Calu3 (cell line): Measurements from ENCODE around the gene TMEM184A. TPM values are rescaled to one million over a fixed set of nuclear protein-coding genes. Genes with fewer than 3 reads are reported as not detected.
A peak's percentile ranks its signal among the peaks of the same experiment; 100 is the strongest.

Experiments used
- BruUV-seq: library from RNA; stranded (reverse); fragments of 400-500 nt; replicated peaks from 2 replicates; lab custom pipeline; 2021; lab: Mats Ljungman, UMichigan
- CTCF ChIA-PET: fragments of 300-600 bp; sonication (Branson Sonifier 250); formaldehyde crosslinking; loops from one replicate; lab custom pipeline; 2022; ENCODE audit warnings: antibody characterized with exemption; lab: Charles Lee
- DNase-seq: peaks from one replicate; pipeline ENCODE4 v3.0.0; 2022
- H3K27ac Mint-ChIP-seq: one replicate; pipeline ENCODE4 v1.8.0; 2022; ENCODE audit warnings: mixed read lengths; ENCODE audit not compliant: unreplicated experiment
- H3K27me3 Mint-ChIP-seq: one replicate; pipeline ENCODE4 v1.8.0; 2022; ENCODE audit warnings: mixed read lengths; ENCODE audit not compliant: unreplicated experiment
- H3K36me3 Mint-ChIP-seq: one replicate; pipeline ENCODE4 v1.8.0; 2022; ENCODE audit warnings: mild to moderate bottlenecking, moderate library complexity, mixed read lengths; ENCODE audit not compliant: insufficient read depth, unreplicated experiment
- H3K4me1 Mint-ChIP-seq: one replicate; pipeline ENCODE4 v1.8.0; 2022; ENCODE audit warnings: mild to moderate bottlenecking, low read depth, mixed read lengths; ENCODE audit not compliant: unreplicated experiment
- H3K4me3 Mint-ChIP-seq: one replicate; pipeline ENCODE4 v1.8.0; 2022; ENCODE audit warnings: mild to moderate bottlenecking, low read depth, moderate library complexity, mixed read lengths; ENCODE audit not compliant: unreplicated experiment
- H3K9me3 Mint-ChIP-seq: one replicate; pipeline ENCODE4 v1.8.0; 2022; ENCODE audit warnings: low read depth, mixed read lengths; ENCODE audit not compliant: unreplicated experiment
- intact Hi-C: fragments of 100-400 bp; cut with micrococcal nuclease; formaldehyde crosslinking; loops from one replicate; pipeline ENCODE4 v1.10.0; 2022; ENCODE audit not compliant: unreplicated experiment
- total RNA-seq: library from RNA; stranded (reverse); gene quantifications from 2 replicates; pipeline ENCODE4 v1.2.3, GENCODE V29; 2022
- TF ChIP-seq, protein P1 (sequence below): fragments of 200-600 bp; IDR thresholded peaks from one replicate; pipeline ENCODE4 v1.8.0; 2022; ENCODE audit warnings: antibody characterized with exemption; ENCODE audit not compliant: unreplicated experiment

Gene TMEM184A
- total RNA-seq, 1 experiment from 2014 or later = 61.9 TPM

DNA sequence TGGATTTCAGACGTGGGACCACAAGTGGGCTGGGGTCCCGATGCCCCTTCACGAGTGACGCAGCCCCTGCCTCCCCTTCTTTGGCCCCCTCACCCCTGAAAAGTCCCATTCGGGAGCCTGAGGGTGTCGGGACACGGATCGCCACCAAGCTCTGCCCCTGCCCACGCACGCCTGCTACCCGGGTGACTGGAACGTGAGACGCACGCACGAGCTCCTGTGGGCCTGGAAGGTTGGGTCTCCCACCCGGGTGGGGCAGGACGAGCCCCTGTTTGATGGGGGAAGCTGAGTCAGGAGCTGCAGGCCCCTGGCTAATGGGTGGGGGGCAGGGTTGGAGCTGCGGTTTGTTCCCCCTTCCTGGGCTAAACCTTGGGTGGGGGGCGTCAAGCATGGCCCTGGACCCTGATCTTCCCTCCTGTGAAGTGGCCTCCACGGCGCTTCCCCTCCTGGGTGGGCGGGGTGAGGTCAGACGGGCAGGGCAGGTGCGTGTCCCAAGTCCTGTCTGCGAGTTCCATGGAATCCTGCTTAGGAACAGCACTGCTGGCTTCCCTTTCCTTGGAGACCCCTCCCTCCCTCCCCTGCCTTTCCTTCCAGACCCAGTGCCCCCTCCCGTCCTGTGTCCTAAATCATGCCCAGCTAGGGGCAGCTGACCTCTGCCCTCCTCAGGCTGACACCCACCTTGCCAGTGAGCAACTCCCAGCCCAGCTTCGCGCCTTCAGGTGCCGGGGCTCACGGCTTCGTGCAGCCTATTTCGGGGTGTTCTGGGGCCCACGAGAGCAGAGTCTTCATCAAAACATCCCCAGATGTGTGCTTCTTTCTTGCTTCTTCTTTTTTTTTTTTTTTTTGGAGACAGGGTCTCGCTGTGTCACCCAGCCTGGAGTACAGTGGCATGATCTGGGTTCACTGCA is 5.3 kb upstream of the TMEM184A start:
- intact Hi-C loops = no loop called here
- CTCF ChIA-PET = interaction anchor here (0.6 to 0.7 kb wide), 3 partner anchors 160 to 995 kb away, joined by 3 to 5 read pairs (median 5); no protein-coding TSS in a partner anchor

DNA sequence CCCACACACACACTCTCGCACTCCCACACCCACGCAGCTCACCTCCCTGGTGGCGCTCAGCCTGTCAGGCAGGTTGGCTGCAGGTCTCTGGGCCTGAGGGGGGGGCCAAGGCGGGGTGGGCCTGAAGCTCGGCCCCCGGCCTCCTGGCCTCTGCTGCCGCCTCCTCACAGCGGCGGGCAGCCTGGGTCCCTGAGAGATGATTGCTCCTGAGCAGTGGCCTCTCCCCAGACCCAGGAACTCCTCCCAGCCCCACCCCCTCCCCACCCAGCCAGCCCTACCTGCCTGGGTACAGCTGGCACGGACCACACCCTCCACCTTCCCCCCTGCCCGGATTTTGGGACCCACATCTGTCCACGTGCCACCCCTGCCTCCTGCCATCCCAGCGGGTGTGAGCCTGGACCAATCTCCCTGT is 4.6 kb upstream of the TMEM184A start:
- no peak overlapping the region for H3K4me3 Mint-ChIP-seq
- TF ChIP-seq, protein P1, sequence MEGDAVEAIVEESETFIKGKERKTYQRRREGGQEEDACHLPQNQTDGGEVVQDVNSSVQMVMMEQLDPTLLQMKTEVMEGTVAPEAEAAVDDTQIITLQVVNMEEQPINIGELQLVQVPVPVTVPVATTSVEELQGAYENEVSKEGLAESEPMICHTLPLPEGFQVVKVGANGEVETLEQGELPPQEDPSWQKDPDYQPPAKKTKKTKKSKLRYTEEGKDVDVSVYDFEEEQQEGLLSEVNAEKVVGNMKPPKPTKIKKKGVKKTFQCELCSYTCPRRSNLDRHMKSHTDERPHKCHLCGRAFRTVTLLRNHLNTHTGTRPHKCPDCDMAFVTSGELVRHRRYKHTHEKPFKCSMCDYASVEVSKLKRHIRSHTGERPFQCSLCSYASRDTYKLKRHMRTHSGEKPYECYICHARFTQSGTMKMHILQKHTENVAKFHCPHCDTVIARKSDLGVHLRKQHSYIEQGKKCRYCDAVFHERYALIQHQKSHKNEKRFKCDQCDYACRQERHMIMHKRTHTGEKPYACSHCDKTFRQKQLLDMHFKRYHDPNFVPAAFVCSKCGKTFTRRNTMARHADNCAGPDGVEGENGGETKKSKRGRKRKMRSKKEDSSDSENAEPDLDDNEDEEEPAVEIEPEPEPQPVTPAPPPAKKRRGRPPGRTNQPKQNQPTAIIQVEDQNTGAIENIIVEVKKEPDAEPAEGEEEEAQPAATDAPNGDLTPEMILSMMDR = no peak
- peak overlapping the region; percentile 61 for H3K27ac Mint-ChIP-seq
- BruUV-seq = no TSS peak
- H3K36me3 Mint-ChIP-seq = peaks cover 58% of the 10 kb centered on the region
- no peaks in the 10 kb centered on the region for H3K9me3 Mint-ChIP-seq
- H3K4me1 Mint-ChIP-seq = peaks cover 58% of the 10 kb centered on the region
- no peak for DNase-seq
- CTCF ChIA-PET = interaction anchor here (0.6 to 0.7 kb wide), 3 partner anchors 160 to 995 kb away, joined by 3 to 5 read pairs (median 3); no protein-coding TSS in a partner anchor
- H3K27me3 Mint-ChIP-seq = no peaks in the 10 kb centered on the region
- intact Hi-C loops = no loop called here

More for the DNA sequence above, 5.3 kb upstream of the TMEM184A start:
- no peaks in the 10 kb centered on the region for H3K27me3 Mint-ChIP-seq
- H3K36me3 Mint-ChIP-seq = peaks cover 57% of the 10 kb centered on the region
- H3K4me1 Mint-ChIP-seq = peaks cover 58% of the 10 kb centered on the region
- no peak for DNase-seq
- H3K4me3 Mint-ChIP-seq = no peak overlapping the region
- H3K9me3 Mint-ChIP-seq = no peaks in the 10 kb centered on the region
- TF ChIP-seq, protein P1 = no peak
- no TSS peak for BruUV-seq
- H3K27ac Mint-ChIP-seq = peak overlapping the region; percentile 61

DNA sequence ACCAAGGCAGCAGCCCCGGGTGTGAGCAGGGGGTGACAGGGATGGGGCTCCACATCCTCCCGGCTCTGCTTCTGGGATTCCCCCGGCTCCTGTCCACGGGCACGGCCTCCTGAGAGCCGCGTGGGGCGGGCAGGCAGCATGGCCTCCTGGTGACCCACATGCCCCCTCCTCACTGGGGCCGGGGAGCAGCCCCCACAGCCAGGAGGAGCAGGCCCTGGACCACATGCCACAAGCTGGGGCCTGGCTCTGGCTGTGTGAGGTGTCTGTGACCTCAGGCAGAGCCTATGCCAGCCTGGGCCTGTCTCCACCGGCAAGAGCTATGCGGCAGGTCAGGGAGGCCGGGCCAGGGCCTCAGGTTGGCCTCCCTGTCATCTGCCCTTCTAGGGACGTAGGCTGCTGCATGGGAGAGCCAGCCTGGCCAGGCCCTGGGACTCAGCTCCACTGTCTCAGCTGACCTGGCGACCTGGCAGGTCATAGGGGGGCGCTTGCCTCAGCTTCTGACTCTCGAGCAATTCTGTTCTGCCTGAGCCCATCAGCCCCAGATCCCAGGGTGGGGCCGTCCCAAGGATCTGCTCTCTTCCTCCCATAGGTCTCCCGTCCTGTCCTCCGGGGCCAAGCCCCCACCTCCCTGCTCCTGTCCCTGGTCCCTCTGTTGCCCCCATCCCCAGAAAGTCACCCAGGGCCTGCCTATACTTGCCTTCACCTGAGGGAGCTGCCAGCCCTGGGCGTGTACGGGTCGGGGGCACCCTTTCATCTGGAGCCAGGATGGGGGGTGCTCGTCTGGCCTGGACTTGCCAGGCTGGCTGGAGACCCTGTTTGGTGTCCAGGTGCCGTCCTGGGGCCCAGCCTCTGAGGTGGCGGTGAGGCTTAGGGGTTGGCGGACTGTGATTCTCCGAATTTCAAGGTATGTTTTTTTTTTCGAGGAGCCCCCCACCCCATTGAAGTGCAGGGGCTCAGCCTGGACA is 3.9 kb upstream of the TMEM184A start:
- H3K4me3 Mint-ChIP-seq = peak overlapping the region; percentile 48
- H3K9me3 Mint-ChIP-seq = no peaks in the 10 kb centered on the region
- no peaks in the 10 kb centered on the region for H3K27me3 Mint-ChIP-seq
- peak overlapping the region; percentile 81 for H3K27ac Mint-ChIP-seq
- CTCF ChIA-PET = interaction anchor here (0.6 to 1.3 kb wide), 3 partner anchors 53 to 843 kb away, joined by 3 to 6 read pairs (median 3); no protein-coding TSS in a partner anchor
- DNase-seq = no peak
- BruUV-seq = no TSS peak
- intact Hi-C loops = loop anchor here (5.0 kb wide), 1 partner anchor 53 kb away; no protein-coding TSS in a partner anchor
- peaks cover 58% of the 10 kb centered on the region for H3K4me1 Mint-ChIP-seq
- TF ChIP-seq, protein P1 = no peak
- H3K36me3 Mint-ChIP-seq = peaks cover 59% of the 10 kb centered on the region
